Tibial nerve (tissue), 3 donors: Measurements from ENCODE around the gene PLEKHS1.

ENCODE experiments used
- POLR2A ChIP-seq, 2 donors: fragments of 450-650 bp; IDR thresholded peaks; one replicate each; pipeline ENCODE4 v1.6.1; 2017; ENCODE audit warnings: antibody characterized with exemption in 2 of 2, mild to moderate bottlenecking in 2 of 2, moderate library complexity in 2 of 2
- TF ChIP-seq, protein P1 (sequence below), 5 experiments: fragments of 200-600 bp in 3 of 5; fragments of 450-650 bp in 2 of 5; sonication (generic) in 3 of 5; IDR thresholded peaks; one replicate each; pipeline ENCODE4 v1.5.1; 2016 to 2019; ENCODE audit warnings: antibody characterized with exemption in 5 of 5, mild to moderate bottlenecking in 3 of 5, moderate library complexity in 2 of 5

DNA sequence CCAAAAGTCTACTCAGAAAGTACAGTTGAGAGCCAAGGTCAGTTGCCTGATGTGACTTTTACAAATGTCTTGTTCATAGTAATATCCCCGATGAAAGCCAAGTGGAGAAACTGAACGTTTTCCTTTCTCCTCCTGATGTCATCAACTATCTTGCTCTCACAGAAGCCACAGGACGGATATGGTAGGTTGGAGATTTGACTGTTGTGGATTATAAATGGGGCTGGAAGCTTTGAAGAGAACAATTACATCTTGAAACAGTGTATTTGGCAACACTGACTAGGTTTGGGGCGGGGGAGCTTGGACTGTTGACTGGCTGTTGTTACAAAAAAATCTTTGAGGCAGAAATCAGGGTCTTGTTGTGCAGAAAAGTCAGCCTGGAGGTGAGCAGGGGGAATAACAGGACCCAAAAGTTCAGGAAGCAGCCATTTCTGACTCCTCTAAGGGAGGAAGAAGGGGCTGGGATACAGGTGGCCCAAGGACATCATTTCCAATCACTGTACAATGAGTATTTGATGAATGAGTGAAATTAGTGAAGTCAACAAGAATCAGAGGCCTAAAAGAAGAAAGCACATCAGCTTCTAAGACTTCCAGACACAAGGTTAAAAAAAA is 24.3 kb downstream of the PLEKHS1 start:
- no peak for TF ChIP-seq POLR2A (IDR thresholded peaks at IDR 0.05)
- TF ChIP-seq, protein P1, sequence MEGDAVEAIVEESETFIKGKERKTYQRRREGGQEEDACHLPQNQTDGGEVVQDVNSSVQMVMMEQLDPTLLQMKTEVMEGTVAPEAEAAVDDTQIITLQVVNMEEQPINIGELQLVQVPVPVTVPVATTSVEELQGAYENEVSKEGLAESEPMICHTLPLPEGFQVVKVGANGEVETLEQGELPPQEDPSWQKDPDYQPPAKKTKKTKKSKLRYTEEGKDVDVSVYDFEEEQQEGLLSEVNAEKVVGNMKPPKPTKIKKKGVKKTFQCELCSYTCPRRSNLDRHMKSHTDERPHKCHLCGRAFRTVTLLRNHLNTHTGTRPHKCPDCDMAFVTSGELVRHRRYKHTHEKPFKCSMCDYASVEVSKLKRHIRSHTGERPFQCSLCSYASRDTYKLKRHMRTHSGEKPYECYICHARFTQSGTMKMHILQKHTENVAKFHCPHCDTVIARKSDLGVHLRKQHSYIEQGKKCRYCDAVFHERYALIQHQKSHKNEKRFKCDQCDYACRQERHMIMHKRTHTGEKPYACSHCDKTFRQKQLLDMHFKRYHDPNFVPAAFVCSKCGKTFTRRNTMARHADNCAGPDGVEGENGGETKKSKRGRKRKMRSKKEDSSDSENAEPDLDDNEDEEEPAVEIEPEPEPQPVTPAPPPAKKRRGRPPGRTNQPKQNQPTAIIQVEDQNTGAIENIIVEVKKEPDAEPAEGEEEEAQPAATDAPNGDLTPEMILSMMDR (IDR thresholded peaks at IDR 0.05) = no peak
